Suprapubic skin (tissue), 4 donors: ENCODE data around the gene LYZL2. TPM values are rescaled to one million over a fixed set of nuclear protein-coding genes. Genes with fewer than 3 reads are reported as not detected.
A peak's percentile ranks its signal among the peaks of the same experiment; 100 is the strongest.

Source experiments
- DNase-seq, 2 donors: peaks; one replicate each; pipeline ENCODE4 v3.0.0-alpha.2; 2019; ENCODE audit warnings: low spot score in 2 of 2
- H3K27ac ChIP-seq: fragments of 200-600 bp; sonication (generic); one replicate; pipeline ENCODE4 v1.5.1; 2019
- H3K27me3 ChIP-seq: fragments of 200-600 bp; sonication (generic); one replicate; pipeline ENCODE4 v1.5.1; 2019
- H3K36me3 ChIP-seq: fragments of 200-600 bp; sonication (generic); one replicate; pipeline ENCODE4 v1.5.1; 2019
- H3K4me1 ChIP-seq: fragments of 200-600 bp; sonication (generic); one replicate; pipeline ENCODE4 v1.5.1; 2019
- H3K4me3 ChIP-seq: fragments of 200-600 bp; sonication (generic); one replicate; pipeline ENCODE4 v1.5.1; 2019; ENCODE audit warnings: mild to moderate bottlenecking
- H3K9me3 ChIP-seq: fragments of 200-600 bp; sonication (generic); one replicate; pipeline ENCODE4 v1.5.1; 2019
- CTCF ChIP-seq, 2 donors: fragments of 200-600 bp in 1 of 2; fragments of 450-650 bp in 1 of 2; sonication (generic) in 1 of 2; IDR thresholded peaks; one replicate each; pipeline ENCODE4 v1.5.1; 2016 to 2019; ENCODE audit warnings: antibody characterized with exemption in 2 of 2, mild to moderate bottlenecking in 1 of 2, moderate library complexity in 1 of 2
- EP300 ChIP-seq: sonication (generic); formaldehyde crosslinking; IDR thresholded peaks from one replicate; pipeline ENCODE4 v1.6.1; 2017; ENCODE audit warnings: antibody characterized with exemption
- POLR2A ChIP-seq, 2 donors: fragments of 450-650 bp; IDR thresholded peaks; one replicate each; pipeline ENCODE4 v1.6.1; 2017; ENCODE audit warnings: antibody characterized with exemption in 2 of 2, mild to moderate bottlenecking in 2 of 2, moderate library complexity in 2 of 2
- POLR2AphosphoS5 ChIP-seq, 3 donors: sonication (generic); formaldehyde crosslinking; IDR thresholded peaks; one replicate each; pipeline ENCODE4 v1.6.1; 2017; ENCODE audit warnings: antibody characterized with exemption in 3 of 3
- WGBS: methylation state at CpG from one replicate; pipeline ENCODE4 v1.1.5; 2018; 5-methylcytosine and 5-hydroxymethylcytosine counted together
- total RNA-seq, 4 donors: library from RNA; depleted of rRNA; stranded (reverse); fragments of >200 nt; gene quantifications; one replicate each; pipeline ENCODE4 v1.1.0, GENCODE V29; 2016

LYZL2 gene
- total RNA-seq, 4 donors from 2014 or later, result not detected

- TF ChIP-seq CTCF (IDR thresholded peaks at IDR 0.05), result no peak
- TF ChIP-seq POLR2A (IDR thresholded peaks at IDR 0.05), result no peak
- no peak for TF ChIP-seq POLR2AphosphoS5 (IDR thresholded peaks at IDR 0.05)
- no peak for TF ChIP-seq EP300
- H3K27me3 ChIP-seq, result no peaks in the 10 kb centered on the region
- no peaks in the 10 kb centered on the region for H3K36me3 ChIP-seq
- no peaks in the 10 kb centered on the region for H3K9me3 ChIP-seq
- peaks cover 17% of the 10 kb centered on the region for H3K4me1 ChIP-seq
- no peak for DNase-seq
- H3K27ac ChIP-seq, result no peak overlapping the region
- no peak overlapping the region for H3K4me3 ChIP-seq
- 94% methylated on average over 2 of the region's 2 CpGs for WGBS
Measured at GRCh38 chr10:30586828-30587227, 42.7 kb downstream of the LYZL2 start.

- H3K36me3 ChIP-seq, result no peaks in the 10 kb centered on the region
- 48% methylated on average over 14 of the region's 15 CpGs for WGBS
- peak overlapping the region; percentile 71 for H3K27ac ChIP-seq
- H3K4me3 ChIP-seq, result peak overlapping the region; percentile 36
- no peaks in the 10 kb centered on the region for H3K9me3 ChIP-seq
- peak in 1 of 2 donors; percentile 72 for DNase-seq
- peaks cover 15% of the 10 kb centered on the region for H3K4me1 ChIP-seq
- TF ChIP-seq POLR2A (IDR thresholded peaks at IDR 0.05) (no peak), EP300 (no peak), POLR2AphosphoS5 (IDR thresholded peaks at IDR 0.05) (no peak), CTCF (IDR thresholded peaks at IDR 0.05) (no peak)
- H3K27me3 ChIP-seq, result no peaks in the 10 kb centered on the region
Measured at GRCh38 chr10:30583778-30584415, 45.7 kb downstream of the LYZL2 start.

DNA sequence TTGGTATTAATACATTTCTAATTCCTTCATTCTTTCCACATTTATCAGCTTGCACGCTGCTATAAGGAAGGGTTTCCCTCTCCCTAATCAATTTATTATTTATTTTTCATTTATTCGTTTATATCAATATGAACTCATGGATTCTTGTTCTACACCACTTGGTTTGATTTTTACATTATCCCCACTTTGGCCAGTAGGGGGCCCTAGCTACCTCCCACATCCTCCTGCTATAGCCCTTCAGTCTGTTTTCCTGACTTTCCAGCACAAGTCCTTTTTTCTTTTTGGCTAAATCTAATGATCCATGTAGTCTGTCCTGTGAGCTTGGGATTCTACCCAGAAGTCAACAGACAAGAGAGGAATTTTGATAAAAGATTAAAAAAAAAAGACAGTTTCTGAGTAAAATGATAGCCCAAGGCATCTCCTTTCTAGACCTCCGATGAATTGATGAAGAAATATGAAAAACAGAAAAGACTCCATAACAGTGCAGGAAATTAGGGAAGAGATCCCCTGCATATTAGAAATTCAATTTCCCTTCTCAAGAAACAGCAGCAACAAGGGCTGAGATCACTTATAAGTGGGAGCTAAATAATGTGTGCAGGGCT, 47.7 kb downstream of the LYZL2 start:
- no peak for DNase-seq
- Histone ChIP-seq H3K4me3 (no peak overlapping the region), H3K9me3 (no peaks in the 10 kb centered on the region), H3K4me1 (peaks cover 12% of the 10 kb centered on the region), H3K27ac (no peak overlapping the region), H3K27me3 (no peaks in the 10 kb centered on the region), H3K36me3 (no peaks in the 10 kb centered on the region)
- TF ChIP-seq POLR2A (IDR thresholded peaks at IDR 0.05), result no peak
- no peak for TF ChIP-seq EP300
- TF ChIP-seq CTCF (IDR thresholded peaks at IDR 0.05), result peak; percentile 29 to 60
- no peak for TF ChIP-seq POLR2AphosphoS5 (IDR thresholded peaks at IDR 0.05)
- WGBS, result 41% methylated on average over 3 of the region's 3 CpGs

GRCh38 chr10:30580676-30581075, 48.9 kb downstream of the LYZL2 start:
- DNase-seq, result no peak
- TF ChIP-seq CTCF (IDR thresholded peaks at IDR 0.05), result no peak
- no peak for TF ChIP-seq EP300
- TF ChIP-seq POLR2A (IDR thresholded peaks at IDR 0.05), result no peak
- no peak for TF ChIP-seq POLR2AphosphoS5 (IDR thresholded peaks at IDR 0.05)
- Histone ChIP-seq H3K9me3 (no peaks in the 10 kb centered on the region), H3K36me3 (no peaks in the 10 kb centered on the region), H3K27me3 (no peaks in the 10 kb centered on the region), H3K4me1 (peaks cover 12% of the 10 kb centered on the region), H3K4me3 (no peak overlapping the region), H3K27ac (no peak overlapping the region)
- WGBS, result 82% methylated on average over 5 of the region's 5 CpGs

GRCh38 chr10:30580241-30580640, 49.3 kb downstream of the LYZL2 start:
- 92% methylated on average over 7 of the region's 7 CpGs for WGBS
- Histone ChIP-seq H3K36me3 (no peaks in the 10 kb centered on the region), H3K4me3 (no peak overlapping the region), H3K27ac (no peak overlapping the region), H3K9me3 (no peaks in the 10 kb centered on the region), H3K4me1 (peaks cover 12% of the 10 kb centered on the region), H3K27me3 (no peaks in the 10 kb centered on the region)
- TF ChIP-seq EP300, result no peak
- TF ChIP-seq POLR2AphosphoS5 (IDR thresholded peaks at IDR 0.05), result no peak
- no peak for TF ChIP-seq CTCF (IDR thresholded peaks at IDR 0.05)
- no peak for TF ChIP-seq POLR2A (IDR thresholded peaks at IDR 0.05)
- DNase-seq, result no peak
